Thyroid gland (tissue), 4 donors: ENCODE data around the gene LRBA.
"Not testable (repeated sequence)": the region's sequence is repeated elsewhere in the genome, so short reads cannot be mapped to it uniquely, and the experiment has no call there.

Source experiments
- POLR2A ChIP-seq, 2 donors: fragments of 450-650 bp; IDR thresholded peaks; one replicate each; pipeline ENCODE4 v1.6.1; 2017; ENCODE audit warnings: antibody characterized with exemption in 2 of 2, mild to moderate bottlenecking in 2 of 2, moderate library complexity in 1 of 2
- TF ChIP-seq, protein P1 (sequence below), 6 experiments: fragments of 200-600 bp in 3 of 6; fragments of 450-650 bp in 3 of 6; sonication (generic) in 3 of 6; IDR thresholded peaks; one replicate each; pipeline ENCODE4 v1.5.1; 2016 to 2019; ENCODE audit warnings: antibody characterized with exemption in 6 of 6, mild to moderate bottlenecking in 2 of 6, inconsistent platforms in 1 of 6, moderate library complexity in 1 of 6

- TF ChIP-seq, protein P1, sequence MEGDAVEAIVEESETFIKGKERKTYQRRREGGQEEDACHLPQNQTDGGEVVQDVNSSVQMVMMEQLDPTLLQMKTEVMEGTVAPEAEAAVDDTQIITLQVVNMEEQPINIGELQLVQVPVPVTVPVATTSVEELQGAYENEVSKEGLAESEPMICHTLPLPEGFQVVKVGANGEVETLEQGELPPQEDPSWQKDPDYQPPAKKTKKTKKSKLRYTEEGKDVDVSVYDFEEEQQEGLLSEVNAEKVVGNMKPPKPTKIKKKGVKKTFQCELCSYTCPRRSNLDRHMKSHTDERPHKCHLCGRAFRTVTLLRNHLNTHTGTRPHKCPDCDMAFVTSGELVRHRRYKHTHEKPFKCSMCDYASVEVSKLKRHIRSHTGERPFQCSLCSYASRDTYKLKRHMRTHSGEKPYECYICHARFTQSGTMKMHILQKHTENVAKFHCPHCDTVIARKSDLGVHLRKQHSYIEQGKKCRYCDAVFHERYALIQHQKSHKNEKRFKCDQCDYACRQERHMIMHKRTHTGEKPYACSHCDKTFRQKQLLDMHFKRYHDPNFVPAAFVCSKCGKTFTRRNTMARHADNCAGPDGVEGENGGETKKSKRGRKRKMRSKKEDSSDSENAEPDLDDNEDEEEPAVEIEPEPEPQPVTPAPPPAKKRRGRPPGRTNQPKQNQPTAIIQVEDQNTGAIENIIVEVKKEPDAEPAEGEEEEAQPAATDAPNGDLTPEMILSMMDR (IDR thresholded peaks at IDR 0.05), result not testable (repeated sequence)
- TF ChIP-seq POLR2A (IDR thresholded peaks at IDR 0.05), result not testable (repeated sequence)
Measured at GRCh38 chr4:150742930-150743329, 272.2 kb downstream of the LRBA start.
